GM06990 (cell line): ENCODE data around the gene NFKBIB.

Experiments used
- DNase-seq: peaks from one replicate; pipeline ENCODE4 v3.0.0-alpha.2; 2011; ENCODE audit not compliant: insufficient read length; ENCODE audit errors: extremely low read depth
- H3K27me3 ChIP-seq: replicated peaks from 2 replicates; pipeline ENCODE4 v1.6.0; 2011; ENCODE audit warnings: low read length; ENCODE audit not compliant: control insufficient read depth, insufficient read depth
- H3K36me3 ChIP-seq: 2 replicates; pipeline ENCODE4 v1.5.1; 2011; ENCODE audit warnings: low read length; ENCODE audit not compliant: control insufficient read depth, insufficient read depth
- H3K4me3 ChIP-seq: replicated peaks from 2 replicates; pipeline ENCODE4 v1.5.1; 2011; ENCODE audit warnings: low read depth, mild to moderate bottlenecking, control low read depth, low read length
- CTCF ChIP-seq: IDR thresholded peaks from 2 replicates; pipeline ENCODE4 v1.5.1; 2011; ENCODE audit warnings: low read length, control low read depth, mild to moderate bottlenecking, inconsistent platforms; ENCODE audit not compliant: insufficient read depth, poor library complexity, severe bottlenecking

The NFKBIB gene

GRCh38 chr19:38891771-38892170, 8.0 kb upstream of the NFKBIB start:
- TF ChIP-seq CTCF = no peak
- no peak for DNase-seq
- H3K27me3 ChIP-seq = no peaks in the 10 kb centered on the region

GRCh38 chr19:38892841-38893240, 6.9 kb upstream of the NFKBIB start:
- H3K4me3 ChIP-seq = no peak overlapping the region
- TF ChIP-seq CTCF = no peak
- H3K36me3 ChIP-seq = no peaks in the 10 kb centered on the region; the same call in none of the 2 replicates
- H3K27me3 ChIP-seq = no peaks in the 10 kb centered on the region
- DNase-seq = no peak

More at GRCh38 chr19:38891771-38892170, 8.0 kb upstream of the NFKBIB start:
- H3K36me3 ChIP-seq = no peaks in the 10 kb centered on the region; the same call in none of the 2 replicates
- H3K4me3 ChIP-seq = no peak overlapping the region

- H3K27me3 ChIP-seq = no peaks in the 10 kb centered on the region
- H3K4me3 ChIP-seq = no peak overlapping the region
- no peaks in the 10 kb centered on the region; the same call in none of the 2 replicates for H3K36me3 ChIP-seq
- no peak for TF ChIP-seq CTCF
- DNase-seq = no peak
These were observed 6.4 kb upstream of the NFKBIB start for GRCh38 chr19:38893341-38893771.

- H3K36me3 ChIP-seq = no peaks in the 10 kb centered on the region; the same call in 1 of the 2 replicates
- no peak overlapping the region for H3K4me3 ChIP-seq
- no peak for TF ChIP-seq CTCF
- H3K27me3 ChIP-seq = no peaks in the 10 kb centered on the region
- DNase-seq = no peak
These were observed 4.8 kb upstream of the NFKBIB start for GRCh38 chr19:38894968-38895367.

GRCh38 chr19:38898788-38899446, 852 bp upstream of the NFKBIB start:
- H3K36me3 ChIP-seq = no peaks in the 10 kb centered on the region
- no peak for DNase-seq
- H3K4me3 ChIP-seq = peak overlapping the region; percentile 77
- no peaks in the 10 kb centered on the region for H3K27me3 ChIP-seq
- TF ChIP-seq CTCF = no peak

- no peak for TF ChIP-seq CTCF
- peak overlapping the region; percentile 74 for H3K4me3 ChIP-seq
- H3K27me3 ChIP-seq = no peaks in the 10 kb centered on the region
- H3K36me3 ChIP-seq = no peaks in the 10 kb centered on the region
- no peak for DNase-seq
These were observed 447 bp downstream of the NFKBIB start for GRCh38 chr19:38900202-38900629.
